HG02973 (cell line): ENCODE data around the gene UQCRHL.

Source experiments
- ATAC-seq: cut with Tn5 transposase; IDR thresholded peaks from one replicate; pipeline ENCODE4 v1.9.1; 2021; ENCODE audit warnings: moderate library complexity; ENCODE audit not compliant: unreplicated experiment

Gene UQCRHL

DNA sequence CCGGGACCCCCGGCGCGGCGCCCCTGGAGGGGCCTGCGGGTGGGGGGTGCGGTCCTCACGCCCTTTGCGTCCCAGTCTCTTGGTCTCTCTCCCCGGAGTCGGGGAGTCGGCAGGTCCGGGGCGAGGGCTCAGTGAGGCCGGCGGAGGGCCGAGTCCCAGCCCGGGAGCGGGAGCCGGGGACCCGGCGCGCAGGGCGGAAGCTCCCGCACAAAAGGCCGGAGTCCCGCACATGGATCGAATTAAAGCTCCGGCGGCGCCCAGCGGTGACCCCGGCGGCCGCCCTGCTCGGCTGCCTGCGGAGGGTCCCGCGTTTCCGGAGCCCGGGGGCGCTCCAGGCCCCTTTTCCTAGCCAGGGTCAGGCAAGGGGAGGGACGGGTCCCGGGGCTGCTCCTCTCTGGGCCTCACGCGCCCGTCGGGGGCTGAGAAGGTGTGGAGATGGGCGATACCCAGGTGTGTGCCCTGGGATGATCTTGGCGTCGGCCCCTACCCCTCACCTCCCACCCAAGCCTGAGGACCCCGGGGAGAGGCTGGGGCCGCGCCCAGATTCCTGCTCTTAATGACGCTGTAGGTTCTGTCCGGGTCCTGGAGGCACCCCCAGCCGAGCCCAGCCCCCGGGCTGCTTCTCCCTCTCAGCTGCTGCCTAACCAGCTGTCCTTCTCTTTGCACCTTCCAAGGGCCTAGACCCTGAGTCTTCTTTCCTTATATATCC is 48.3 kb downstream of the UQCRHL start:
- no peak for ATAC-seq

DNA sequence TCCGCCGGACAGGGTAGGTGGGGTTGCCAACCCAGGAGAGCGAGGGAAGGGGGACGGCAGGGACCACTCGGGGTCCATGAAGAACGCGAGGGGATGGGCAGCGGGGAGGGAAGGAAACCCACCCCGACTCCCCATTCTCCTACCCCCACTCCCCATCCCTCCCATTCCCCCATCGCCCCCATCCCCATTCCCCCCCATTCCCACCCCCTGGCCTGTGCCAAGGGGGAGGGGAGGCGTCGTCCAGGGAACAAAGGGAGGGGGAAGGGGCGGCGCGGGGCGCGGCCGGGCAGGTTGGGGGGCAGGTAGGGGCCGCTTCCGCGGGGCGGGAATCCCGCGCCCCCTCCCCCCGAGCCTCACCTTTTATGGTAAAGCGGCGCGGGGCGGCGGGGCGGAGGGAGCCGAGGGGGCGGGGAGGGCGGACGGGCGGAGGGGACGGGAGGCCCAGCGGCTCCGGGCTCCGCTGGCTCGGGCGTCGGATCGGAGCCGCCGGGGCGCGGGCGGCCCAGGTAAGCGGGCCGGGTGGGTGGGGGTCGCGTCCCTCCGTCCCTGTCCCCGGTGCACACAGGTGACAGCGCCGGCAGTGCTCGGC is 49.0 kb downstream of the UQCRHL start, which contains the start of gene FBLIM1:
Gene FBLIM1 (plus strand): TSS at position 453 of the 589 bp plus-strand sequence. CDS start 6,189 bp downstream, outside the sequence.
- ATAC-seq = no peak

DNA sequence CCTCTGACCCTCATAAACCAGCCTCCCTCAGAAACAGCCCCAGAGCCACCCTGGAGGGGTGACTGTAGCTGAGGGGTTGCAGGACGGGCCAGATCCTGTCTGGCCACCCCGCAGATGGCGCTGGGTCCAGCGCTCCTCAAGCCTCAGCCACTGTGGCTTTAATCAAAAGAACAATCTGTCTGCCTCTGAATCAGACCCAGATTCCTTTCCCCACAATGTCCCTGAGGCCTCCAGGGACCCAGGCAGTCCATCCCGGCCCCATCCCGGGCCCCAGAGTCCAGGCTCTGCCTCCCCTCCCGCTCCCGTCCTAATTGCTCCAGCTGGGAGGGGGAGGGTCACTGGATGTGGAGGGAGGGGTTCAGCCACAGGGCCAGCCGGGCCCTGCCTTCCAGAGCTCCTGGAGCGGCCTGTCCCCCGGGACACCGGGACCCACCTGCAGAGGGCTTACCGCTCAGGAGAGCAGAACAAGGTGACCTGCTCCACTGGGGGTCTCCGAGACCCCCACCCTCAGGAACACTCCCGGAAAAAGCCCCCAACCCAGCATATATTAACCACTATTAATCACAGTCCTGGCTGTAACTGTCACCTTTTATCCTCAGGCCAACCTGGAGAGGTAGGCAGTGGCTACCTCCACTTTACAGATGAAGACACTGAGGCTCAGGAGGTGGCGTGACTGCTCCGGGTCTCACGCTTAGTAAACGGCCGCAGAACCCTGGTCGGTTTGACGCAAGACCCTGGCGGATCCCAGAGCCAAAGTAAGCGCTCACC is 49.7 kb downstream of the UQCRHL start:
- ATAC-seq = no peak
